Mammary epithelial cell (primary cell): ENCODE measurements around the gene CEACAM3.

Source experiments
- EZH2 ChIP-seq: IDR thresholded peaks from 2 replicates; pipeline ENCODE4 v1.6.1; 2012; ENCODE audit warnings: low read length, inconsistent platforms, borderline replicate concordance
- TF ChIP-seq, protein P1 (sequence below), 2 donors: IDR thresholded peaks in 1 of 2; conservative IDR thresholded peaks in 1 of 2; 2 replicates each; pipeline ENCODE4 v1.5.1; 2011 to 2012; ENCODE audit warnings: inconsistent platforms in 2 of 2, low read length in 2 of 2, mild to moderate bottlenecking in 2 of 2, control low read depth in 1 of 2, low read depth in 1 of 2; ENCODE audit not compliant: insufficient read depth in 1 of 2; ENCODE audit errors: extremely low read depth in 1 of 2

GRCh38 chr19:41845001-41845050 lies 48.4 kb downstream of the CEACAM3 start, which contains the start of gene DMRTC2:
- TF ChIP-seq, protein P1, sequence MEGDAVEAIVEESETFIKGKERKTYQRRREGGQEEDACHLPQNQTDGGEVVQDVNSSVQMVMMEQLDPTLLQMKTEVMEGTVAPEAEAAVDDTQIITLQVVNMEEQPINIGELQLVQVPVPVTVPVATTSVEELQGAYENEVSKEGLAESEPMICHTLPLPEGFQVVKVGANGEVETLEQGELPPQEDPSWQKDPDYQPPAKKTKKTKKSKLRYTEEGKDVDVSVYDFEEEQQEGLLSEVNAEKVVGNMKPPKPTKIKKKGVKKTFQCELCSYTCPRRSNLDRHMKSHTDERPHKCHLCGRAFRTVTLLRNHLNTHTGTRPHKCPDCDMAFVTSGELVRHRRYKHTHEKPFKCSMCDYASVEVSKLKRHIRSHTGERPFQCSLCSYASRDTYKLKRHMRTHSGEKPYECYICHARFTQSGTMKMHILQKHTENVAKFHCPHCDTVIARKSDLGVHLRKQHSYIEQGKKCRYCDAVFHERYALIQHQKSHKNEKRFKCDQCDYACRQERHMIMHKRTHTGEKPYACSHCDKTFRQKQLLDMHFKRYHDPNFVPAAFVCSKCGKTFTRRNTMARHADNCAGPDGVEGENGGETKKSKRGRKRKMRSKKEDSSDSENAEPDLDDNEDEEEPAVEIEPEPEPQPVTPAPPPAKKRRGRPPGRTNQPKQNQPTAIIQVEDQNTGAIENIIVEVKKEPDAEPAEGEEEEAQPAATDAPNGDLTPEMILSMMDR (conservative IDR thresholded peaks at IDR 0.05 in 1 of 2, IDR thresholded peaks at IDR 0.05 in 1 of 2; ENCODE audit: extremely low read depth in 1 of 2, insufficient read depth in 1 of 2, low read depth in 1 of 2, low read length in 2 of 2): no peak
- no peak for TF ChIP-seq EZH2
